IMR-90 (cell line): ENCODE data around the gene IGLL5.

Source experiments
- BHLHE40 ChIP-seq: fragments of 150-350 bp; IDR thresholded peaks from 2 replicates; pipeline ENCODE4 v1.6.1; 2016; ENCODE audit warnings: mild to moderate bottlenecking, low read depth, low read length
- CEBPB ChIP-seq: IDR thresholded peaks from 2 replicates; pipeline ENCODE4 v1.6.1; 2012; ENCODE audit warnings: low read depth, low read length, improper control_type of control experiment
- CHD1 ChIP-seq: IDR thresholded peaks from 2 replicates; pipeline ENCODE4 v1.6.1; 2012; ENCODE audit warnings: low read depth, low read length, improper control_type of control experiment
- CTCF ChIP-seq: conservative IDR thresholded peaks from 2 replicates; pipeline ENCODE4 v1.5.1; 2012; ENCODE audit warnings: mild to moderate bottlenecking, low read depth, low read length, improper control_type of control experiment
- ELK1 ChIP-seq: fragments of 150-350 bp; IDR thresholded peaks from 2 replicates; pipeline ENCODE4 v1.6.1; 2016; ENCODE audit warnings: low read depth, mild to moderate bottlenecking, low read length, moderate library complexity, borderline replicate concordance
- MXI1 ChIP-seq: IDR thresholded peaks from 2 replicates; pipeline ENCODE4 v1.6.1; 2012; ENCODE audit warnings: low read depth, mild to moderate bottlenecking, low read length, moderate library complexity, borderline replicate concordance
- POLR2A ChIP-seq: IDR thresholded peaks from 2 replicates; pipeline ENCODE4 v1.6.1; 2012; ENCODE audit warnings: mild to moderate bottlenecking, low read depth, low read length
- RAD21 ChIP-seq: IDR thresholded peaks from 2 replicates; pipeline ENCODE4 v1.6.1; 2012; ENCODE audit warnings: low read length, improper control_type of control experiment
- RCOR1 ChIP-seq: IDR thresholded peaks from 2 replicates; pipeline ENCODE4 v1.6.1; 2012; ENCODE audit warnings: mild to moderate bottlenecking, low read length, improper control_type of control experiment; ENCODE audit not compliant: insufficient replicate concordance
- RFX5 ChIP-seq: IDR thresholded peaks from 2 replicates; pipeline ENCODE4 v1.8.0; 2012; ENCODE audit warnings: low read depth, mild to moderate bottlenecking, low read length, moderate library complexity
- SMC3 ChIP-seq: fragments of 150-350 bp; IDR thresholded peaks from 2 replicates; pipeline ENCODE4 v1.6.1; 2016; ENCODE audit warnings: low read depth, mild to moderate bottlenecking, antibody characterized with exemption, low read length, moderate library complexity
- USF2 ChIP-seq: fragments of 150-350 bp; IDR thresholded peaks from 2 replicates; pipeline ENCODE4 v1.6.1; 2017; ENCODE audit warnings: mild to moderate bottlenecking, antibody characterized with exemption, low read length, low read depth

- TF ChIP-seq CHD1 (no peak), CTCF (no peak), POLR2A (no peak), RCOR1 (no peak), MXI1 (no peak), RAD21 (no peak), CEBPB (no peak), USF2 (no peak), SMC3 (no peak), ELK1 (no peak), RFX5 (no peak), BHLHE40 (no peak)
These were observed 39.7 kb downstream of the IGLL5 start for GRCh38 chr22:22927196-22927887.
